ENCODE results near the gene LRIG1.

LRIG1 gene

DNA sequence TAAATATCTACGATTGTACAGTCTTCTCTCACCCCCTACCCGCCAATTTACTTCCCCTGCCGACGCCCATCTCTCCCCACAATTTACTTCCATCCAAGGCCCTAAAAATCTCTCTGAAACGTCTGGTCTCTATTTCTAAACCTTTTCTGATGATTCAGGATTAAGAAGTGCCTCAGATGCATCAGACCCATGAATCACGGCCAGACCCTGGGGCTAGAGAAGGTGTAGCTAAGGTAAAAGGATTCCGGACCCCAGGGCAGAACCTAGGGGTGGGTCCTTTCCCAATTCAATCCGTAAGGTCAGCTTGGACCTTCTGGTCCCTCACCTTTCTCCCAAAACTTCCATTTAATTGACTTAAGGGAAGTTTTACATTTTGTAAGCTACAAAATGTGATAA lies 46.4 kb downstream of the LRIG1 start (continued):
- no peak for TF ChIP-seq ZNF701 (tag by site-specific recombination; IDR thresholded peaks at IDR 0.05)
- no peak for TF ChIP-seq ZNF585B (tag by site-specific recombination; IDR thresholded peaks at IDR 0.05)
- no peak for TF ChIP-seq ZSCAN18 (tag by site-specific recombination; IDR thresholded peaks at IDR 0.05)

GRCh38 chr3:66453651-66454463 lies 47.0 kb downstream of the LRIG1 start:
- POLR2A ChIA-PET, result no interaction called here
- CTCF ChIA-PET, result no interaction called here

More at GRCh38 chr3:66453651-66454463, 47.0 kb downstream of the LRIG1 start:
- Histone ChIP-seq H3K36me3 (ENCODE audit: control insufficient read depth in 2 of 2, insufficient read depth in 1 of 2, low read length in 2 of 2) (peaks cover 0 to 20% of the 10 kb centered on the region in 2 experiments; a peak in 1 of 3 replicates), H3K4me3 (ENCODE audit: low read depth, low read length) (no peak overlapping the region), H3K4me1 (ENCODE audit: control insufficient read depth, insufficient read depth, low read length) (no peaks in the 10 kb centered on the region), H3K9me3 (ENCODE audit: control insufficient read depth, insufficient read depth, low read depth, low read length) (no peaks in the 10 kb centered on the region), H3K27ac (ENCODE audit: extremely low read depth, low read depth, low read length) (no peak overlapping the region)
- TF ChIP-seq ZNF266 (tag by site-specific recombination; IDR thresholded peaks at IDR 0.05; ENCODE audit: low read depth) (no peak), ZNF837 (tag by site-specific recombination; IDR thresholded peaks at IDR 0.05) (no peak), ZNF561 (tag by site-specific recombination; IDR thresholded peaks at IDR 0.05; ENCODE audit: borderline replicate concordance) (no peak), ZNF791 (tag by site-specific recombination; IDR thresholded peaks at IDR 0.05) (no peak), ZNF48 (tag by site-specific recombination; IDR thresholded peaks at IDR 0.05) (no peak), ZNF514 (tag by site-specific recombination; IDR thresholded peaks at IDR 0.05) (no peak), ZNF670 (tag by site-specific recombination; IDR thresholded peaks at IDR 0.05; ENCODE audit: low read depth) (no peak), ZNF274 (IDR thresholded peaks at IDR 0.05; ENCODE audit: low read length) (no peak), ZNF274 (tag by site-specific recombination; IDR thresholded peaks at IDR 0.05; ENCODE audit: borderline replicate concordance) (no peak), ZNF529 (tag by site-specific recombination; IDR thresholded peaks at IDR 0.05; ENCODE audit: insufficient replicate concordance) (no peak), PRDM4 (tag by site-specific recombination; IDR thresholded peaks at IDR 0.05) (no peak), ZNF677 (tag by site-specific recombination; IDR thresholded peaks at IDR 0.05) (no peak), ZBTB10 (tag by site-specific recombination; IDR thresholded peaks at IDR 0.05) (no peak)
- TF ChIP-seq, protein P1, sequence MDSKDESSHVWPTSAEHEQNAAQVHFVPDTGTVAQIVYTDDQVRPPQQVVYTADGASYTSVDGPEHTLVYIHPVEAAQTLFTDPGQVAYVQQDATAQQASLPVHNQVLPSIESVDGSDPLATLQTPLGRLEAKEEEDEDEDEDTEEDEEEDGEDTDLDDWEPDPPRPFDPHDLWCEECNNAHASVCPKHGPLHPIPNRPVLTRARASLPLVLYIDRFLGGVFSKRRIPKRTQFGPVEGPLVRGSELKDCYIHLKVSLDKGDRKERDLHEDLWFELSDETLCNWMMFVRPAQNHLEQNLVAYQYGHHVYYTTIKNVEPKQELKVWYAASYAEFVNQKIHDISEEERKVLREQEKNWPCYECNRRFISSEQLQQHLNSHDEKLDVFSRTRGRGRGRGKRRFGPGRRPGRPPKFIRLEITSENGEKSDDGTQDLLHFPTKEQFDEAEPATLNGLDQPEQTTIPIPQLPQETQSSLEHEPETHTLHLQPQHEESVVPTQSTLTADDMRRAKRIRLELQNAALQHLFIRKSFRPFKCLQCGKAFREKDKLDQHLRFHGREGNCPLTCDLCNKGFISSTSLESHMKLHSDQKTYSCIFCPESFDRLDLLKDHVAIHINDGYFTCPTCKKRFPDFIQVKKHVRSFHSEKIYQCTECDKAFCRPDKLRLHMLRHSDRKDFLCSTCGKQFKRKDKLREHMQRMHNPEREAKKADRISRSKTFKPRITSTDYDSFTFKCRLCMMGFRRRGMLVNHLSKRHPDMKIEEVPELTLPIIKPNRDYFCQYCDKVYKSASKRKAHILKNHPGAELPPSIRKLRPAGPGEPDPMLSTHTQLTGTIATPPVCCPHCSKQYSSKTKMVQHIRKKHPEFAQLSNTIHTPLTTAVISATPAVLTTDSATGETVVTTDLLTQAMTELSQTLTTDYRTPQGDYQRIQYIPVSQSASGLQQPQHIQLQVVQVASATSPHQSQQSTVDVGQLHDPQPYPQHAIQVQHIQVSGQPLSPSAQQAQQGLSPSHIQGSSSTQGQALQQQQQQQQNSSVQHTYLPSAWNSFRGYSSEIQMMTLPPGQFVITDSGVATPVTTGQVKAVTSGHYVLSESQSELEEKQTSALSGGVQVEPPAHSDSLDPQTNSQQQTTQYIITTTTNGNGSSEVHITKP (tag by site-specific recombination; IDR thresholded peaks at IDR 0.05), result no peak
- TF ChIP-seq, protein P2, sequence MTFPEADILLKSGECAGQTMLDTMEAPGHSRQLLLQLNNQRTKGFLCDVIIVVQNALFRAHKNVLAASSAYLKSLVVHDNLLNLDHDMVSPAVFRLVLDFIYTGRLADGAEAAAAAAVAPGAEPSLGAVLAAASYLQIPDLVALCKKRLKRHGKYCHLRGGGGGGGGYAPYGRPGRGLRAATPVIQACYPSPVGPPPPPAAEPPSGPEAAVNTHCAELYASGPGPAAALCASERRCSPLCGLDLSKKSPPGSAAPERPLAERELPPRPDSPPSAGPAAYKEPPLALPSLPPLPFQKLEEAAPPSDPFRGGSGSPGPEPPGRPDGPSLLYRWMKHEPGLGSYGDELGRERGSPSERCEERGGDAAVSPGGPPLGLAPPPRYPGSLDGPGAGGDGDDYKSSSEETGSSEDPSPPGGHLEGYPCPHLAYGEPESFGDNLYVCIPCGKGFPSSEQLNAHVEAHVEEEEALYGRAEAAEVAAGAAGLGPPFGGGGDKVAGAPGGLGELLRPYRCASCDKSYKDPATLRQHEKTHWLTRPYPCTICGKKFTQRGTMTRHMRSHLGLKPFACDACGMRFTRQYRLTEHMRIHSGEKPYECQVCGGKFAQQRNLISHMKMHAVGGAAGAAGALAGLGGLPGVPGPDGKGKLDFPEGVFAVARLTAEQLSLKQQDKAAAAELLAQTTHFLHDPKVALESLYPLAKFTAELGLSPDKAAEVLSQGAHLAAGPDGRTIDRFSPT (tag by site-specific recombination; IDR thresholded peaks at IDR 0.05), result no peak
- TF ChIP-seq, protein P3, sequence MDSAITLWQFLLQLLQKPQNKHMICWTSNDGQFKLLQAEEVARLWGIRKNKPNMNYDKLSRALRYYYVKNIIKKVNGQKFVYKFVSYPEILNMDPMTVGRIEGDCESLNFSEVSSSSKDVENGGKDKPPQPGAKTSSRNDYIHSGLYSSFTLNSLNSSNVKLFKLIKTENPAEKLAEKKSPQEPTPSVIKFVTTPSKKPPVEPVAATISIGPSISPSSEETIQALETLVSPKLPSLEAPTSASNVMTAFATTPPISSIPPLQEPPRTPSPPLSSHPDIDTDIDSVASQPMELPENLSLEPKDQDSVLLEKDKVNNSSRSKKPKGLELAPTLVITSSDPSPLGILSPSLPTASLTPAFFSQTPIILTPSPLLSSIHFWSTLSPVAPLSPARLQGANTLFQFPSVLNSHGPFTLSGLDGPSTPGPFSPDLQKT (IDR thresholded peaks at IDR 0.05; ENCODE audit: borderline replicate concordance, low read depth, low read length), result no peak
